SK-N-SH treated with all-trans-retinoic acid at 6 μM for 48 hours (cell line): Measurements from ENCODE around the gene ZBTB49.

Source experiments
- ATAC-seq: fragments of 200-7000 bp; cut with Tn5 transposase; 3 replicates; pipeline ENCODE4 v1.9.1; 2020; ENCODE audit warnings: mild to moderate bottlenecking, moderate library complexity
- ARNTL ChIP-seq: fragments of 450-650 bp; formaldehyde crosslinking; IDR thresholded peaks from 2 replicates; pipeline ENCODE4 v1.5.0; 2020; ENCODE audit warnings: low read depth, mild to moderate bottlenecking, moderate library complexity, borderline replicate concordance
- BACH2 ChIP-seq: fragments of 250-450 bp; sonication (Bioruptor Pico); IDR thresholded peaks from 2 replicates; pipeline ENCODE4 v1.9.0; 2021; ENCODE audit warnings: mild to moderate bottlenecking, borderline replicate concordance
- CREB5 ChIP-seq: fragments of 250-450 bp; sonication (Bioruptor Pico); IDR thresholded peaks from 2 replicates; pipeline ENCODE4 v1.5.1; 2020; ENCODE audit warnings: low read depth, mild to moderate bottlenecking, moderate library complexity
- CSDC2 ChIP-seq: fragments of 250-450 bp; sonication (Bioruptor Pico); IDR thresholded peaks from 2 replicates; pipeline ENCODE4 v1.5.0; 2020; ENCODE audit warnings: mild to moderate bottlenecking, moderate library complexity
- CSRNP3 ChIP-seq: fragments of 250-450 bp; sonication (Bioruptor Pico); IDR thresholded peaks from 2 replicates; pipeline ENCODE4 v1.5.1; 2021; ENCODE audit warnings: mild to moderate bottlenecking, moderate library complexity
- ESRRG ChIP-seq: fragments of 250-450 bp; sonication (Bioruptor Pico); IDR thresholded peaks from 2 replicates; pipeline ENCODE4 v1.6.1; 2021; ENCODE audit warnings: mild to moderate bottlenecking
- GLIS3 ChIP-seq: fragments of 250-450 bp; sonication (Bioruptor Pico); IDR thresholded peaks from 2 replicates; pipeline ENCODE4 v1.5.0; 2020; ENCODE audit warnings: mild to moderate bottlenecking, moderate library complexity
- ISL1 ChIP-seq: fragments of 250-450 bp; sonication (Bioruptor Pico); IDR thresholded peaks from 2 replicates; pipeline ENCODE4 v2.1.2; 2022; ENCODE audit warnings: mild to moderate bottlenecking, moderate library complexity
- OSR1 ChIP-seq: fragments of 250-450 bp; sonication (Bioruptor Pico); IDR thresholded peaks from 2 replicates; pipeline ENCODE4 v1.8.0; 2022; ENCODE audit warnings: moderate library complexity, mild to moderate bottlenecking, inconsistent platforms
- PATZ1 ChIP-seq: fragments of 250-450 bp; sonication (Bioruptor Pico); IDR thresholded peaks from 2 replicates; pipeline ENCODE4 v1.8.0; 2020; ENCODE audit warnings: mild to moderate bottlenecking, moderate library complexity, borderline replicate concordance
- POU6F1 ChIP-seq: fragments of 250-450 bp; sonication (Bioruptor Pico); IDR thresholded peaks from 2 replicates; pipeline ENCODE4 v1.8.0; 2021; ENCODE audit warnings: low read depth, mild to moderate bottlenecking, moderate library complexity, borderline replicate concordance
- RARB ChIP-seq: fragments of 250-450 bp; sonication (Bioruptor Pico); IDR thresholded peaks from 2 replicates; pipeline ENCODE4 v1.8.0; 2021; ENCODE audit warnings: mild to moderate bottlenecking, moderate library complexity
- SNAI2 ChIP-seq: fragments of 250-450 bp; sonication (Bioruptor Pico); IDR thresholded peaks from 2 replicates; pipeline ENCODE4 v1.5.0; 2020; ENCODE audit warnings: mild to moderate bottlenecking, moderate library complexity
- TCF4 ChIP-seq: fragments of 250-450 bp; sonication (Bioruptor Pico); IDR thresholded peaks from 2 replicates; pipeline ENCODE4 v1.8.0; 2021; ENCODE audit warnings: mild to moderate bottlenecking, moderate library complexity, borderline replicate concordance
- TOX ChIP-seq: fragments of 250-450 bp; sonication (Bioruptor Pico); IDR thresholded peaks from 2 replicates; pipeline ENCODE4 v1.8.0; 2021; ENCODE audit warnings: mild to moderate bottlenecking, moderate library complexity, borderline replicate concordance
- TSHZ2 ChIP-seq: fragments of 250-450 bp; sonication (Bioruptor Pico); IDR thresholded peaks from 2 replicates; pipeline ENCODE4 v1.5.0; 2020; ENCODE audit warnings: mild to moderate bottlenecking, moderate library complexity
- ZFP3 ChIP-seq: fragments of 250-450 bp; sonication (Bioruptor Pico); IDR thresholded peaks from 2 replicates; pipeline ENCODE4 v1.5.0; 2020; ENCODE audit warnings: mild to moderate bottlenecking, moderate library complexity
- ZFP30 ChIP-seq: fragments of 450-650 bp; formaldehyde crosslinking; IDR thresholded peaks from 2 replicates; pipeline ENCODE4 v1.5.0; 2022; ENCODE audit warnings: mild to moderate bottlenecking, moderate library complexity
- ZNF565 ChIP-seq: fragments of 450-650 bp; formaldehyde crosslinking; conservative IDR thresholded peaks from 2 replicates; pipeline ENCODE4 v1.5.0; 2020; ENCODE audit warnings: low read depth, mild to moderate bottlenecking, moderate library complexity
- ZNF70 ChIP-seq: fragments of 450-650 bp; formaldehyde crosslinking; IDR thresholded peaks from 2 replicates; pipeline ENCODE4 v1.5.0; 2020; ENCODE audit warnings: mild to moderate bottlenecking, moderate library complexity

The ZBTB49 gene

GRCh38 chr4:4308800-4309441, 18.9 kb downstream of the ZBTB49 start:
- no peak for TF ChIP-seq CREB5 (CRISPR knock-in tag)
- TF ChIP-seq RARB (CRISPR knock-in tag), result no peak
- no peak for TF ChIP-seq ISL1 (CRISPR knock-in tag)
- TF ChIP-seq ZFP30 (CRISPR knock-in tag), result no peak
- no peak for TF ChIP-seq BACH2
- TF ChIP-seq TCF4, result no peak
- TF ChIP-seq ZNF565 (CRISPR knock-in tag), result no peak
- peak; percentile 84 for ATAC-seq

GRCh38 chr4:4311193-4311592, 21.1 kb downstream of the ZBTB49 start:
- ATAC-seq, result no peak
- TF ChIP-seq ZNF565 (CRISPR knock-in tag), result no peak
- TF ChIP-seq TOX, result no peak
- no peak for TF ChIP-seq ESRRG
- no peak for TF ChIP-seq RARB (CRISPR knock-in tag)
- TF ChIP-seq TSHZ2 (CRISPR knock-in tag), result no peak
- TF ChIP-seq BACH2, result no peak
- TF ChIP-seq POU6F1 (CRISPR knock-in tag), result no peak
- no peak for TF ChIP-seq ISL1 (CRISPR knock-in tag)
- no peak for TF ChIP-seq CREB5 (CRISPR knock-in tag)
- TF ChIP-seq GLIS3, result no peak
- no peak for TF ChIP-seq ZFP3 (CRISPR knock-in tag)
- TF ChIP-seq CSRNP3 (CRISPR knock-in tag), result no peak
- TF ChIP-seq ARNTL (CRISPR knock-in tag), result no peak
- no peak for TF ChIP-seq PATZ1
- TF ChIP-seq TCF4, result no peak
- no peak for TF ChIP-seq ZNF70 (CRISPR knock-in tag)
- no peak for TF ChIP-seq CSDC2 (CRISPR knock-in tag)
- no peak for TF ChIP-seq OSR1 (CRISPR knock-in tag)
- no peak for TF ChIP-seq ZFP30 (CRISPR knock-in tag)
- TF ChIP-seq SNAI2 (CRISPR knock-in tag), result no peak
